Measurements from ENCODE around the gene PIK3C2B. TPM values are rescaled to one million over a fixed set of nuclear protein-coding genes. Genes with fewer than 3 reads are reported as not detected.
"Not testable (repeated sequence)": the region's sequence is repeated elsewhere in the genome, so short reads cannot be mapped to it uniquely, and the experiment has no call there.

PIK3C2B gene
- total and polyA plus RNA-seq, 9 donors: 22.0 to 37.1 (median 31.7) TPM

DNA sequence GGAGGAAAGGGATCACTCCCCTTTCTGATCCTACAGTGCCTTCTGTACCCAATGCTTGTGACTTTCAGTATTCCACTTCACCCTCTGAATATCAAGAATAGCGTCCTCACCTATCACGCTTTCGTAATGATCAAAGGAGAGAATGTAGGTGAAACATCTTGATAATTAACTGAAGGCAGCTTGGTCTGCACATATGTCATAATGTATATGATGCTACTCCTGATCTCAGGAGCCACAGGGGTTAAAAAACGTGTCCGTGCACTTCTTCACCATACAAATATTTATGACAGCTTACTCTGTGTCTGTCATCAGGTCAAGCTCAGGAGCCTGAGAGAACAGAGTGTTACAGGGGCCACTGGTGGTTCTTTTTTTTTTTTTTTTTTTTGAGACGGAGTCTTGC, 1.2 kb upstream of the PIK3C2B start:
- peaks cover 2% of the 10 kb centered on the region for H3K9me3 ChIP-seq (replicated peaks; ENCODE audit: control insufficient read depth, low read depth, low read length)
- H3K27me3 ChIP-seq (ENCODE audit: control insufficient read depth, insufficient read depth, low read length): no peaks in the 10 kb centered on the region
- peaks cover 29% of the 10 kb centered on the region for H3K4me1 ChIP-seq (ENCODE audit: control insufficient read depth, insufficient read depth, low read length)
- no peak overlapping the region for H3K27ac ChIP-seq (ENCODE audit: low read length)
- H3K36me3 ChIP-seq (ENCODE audit: control insufficient read depth, insufficient read depth, low read length): no peaks in the 10 kb centered on the region
- H3K4me3 ChIP-seq (ENCODE audit: low read length): no peak overlapping the region
- no CpG with 5 or more reads among the region's 6 CpGs for WGBS (ENCODE audit: insufficient coverage)
- DNase-seq: no peak

DNA sequence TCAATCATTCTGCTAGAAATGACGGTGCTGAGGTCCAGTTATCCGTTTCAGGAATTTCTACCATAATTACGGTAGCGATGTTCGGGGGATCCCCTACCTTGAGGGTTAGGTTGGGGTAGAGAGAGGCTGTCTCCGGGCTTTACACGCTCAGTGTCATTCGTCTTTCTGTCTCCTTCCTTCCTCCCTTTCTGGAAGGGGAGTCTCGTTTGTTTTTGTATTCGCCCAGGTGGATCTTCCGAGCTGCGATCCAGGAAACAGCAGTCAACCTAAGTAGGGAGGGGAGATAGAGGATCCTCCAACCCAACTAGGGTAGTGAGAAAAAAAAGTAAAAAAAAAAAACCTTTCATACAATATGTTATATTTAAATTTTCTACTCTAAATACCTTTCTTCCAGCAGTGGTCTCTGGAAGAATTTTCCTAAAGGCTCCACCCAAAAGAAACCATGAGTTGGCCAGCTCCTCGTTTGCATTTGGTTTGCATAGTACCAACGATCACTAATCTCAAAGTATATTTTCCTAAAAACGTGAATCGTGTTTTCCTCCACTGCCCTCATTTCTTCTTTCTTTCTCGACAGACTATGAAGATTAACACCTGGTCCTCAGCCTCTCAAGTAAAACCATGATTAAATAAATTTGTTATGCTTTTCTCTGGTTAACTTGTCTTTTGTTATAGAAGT, 611 bp upstream of the PIK3C2B start:
- WGBS (ENCODE audit: insufficient coverage): 0% methylated on average over 2 of the region's 17 CpGs
- peaks cover 2% of the 10 kb centered on the region for H3K36me3 ChIP-seq (ENCODE audit: control insufficient read depth, insufficient read depth, low read length)

DNA sequence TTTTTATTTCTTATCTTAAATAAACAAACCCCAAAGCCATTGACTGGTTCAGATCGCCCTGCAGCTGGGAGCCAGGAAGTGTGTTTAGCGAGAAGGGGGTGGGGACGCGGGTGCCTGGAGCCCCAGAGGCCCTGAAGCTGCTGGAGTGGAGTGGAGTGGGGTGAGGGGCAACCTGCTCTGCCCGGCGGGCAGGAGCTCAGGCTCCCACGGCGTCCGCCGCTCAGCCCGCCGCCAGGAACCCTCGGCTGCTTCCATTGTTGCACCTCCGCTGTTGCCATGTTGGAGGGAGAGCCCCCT, 673 bp downstream of the PIK3C2B start:
- peak; percentile 53 for DNase-seq
- Histone ChIP-seq H3K4me3 (ENCODE audit: low read length) (peak overlapping the region; percentile 82), H3K27ac (ENCODE audit: low read length) (peak overlapping the region; percentile 91), H3K9me3 (replicated peaks; ENCODE audit: control insufficient read depth, low read depth, low read length) (no peaks in the 10 kb centered on the region), H3K36me3 (ENCODE audit: control insufficient read depth, insufficient read depth, low read length) (peaks cover 4% of the 10 kb centered on the region), H3K27me3 (ENCODE audit: control insufficient read depth, insufficient read depth, low read length) (no peaks in the 10 kb centered on the region), H3K4me1 (ENCODE audit: control insufficient read depth, insufficient read depth, low read length) (peaks cover 26% of the 10 kb centered on the region)
- 0% methylated on average over 13 of the region's 14 CpGs for WGBS (ENCODE audit: insufficient coverage)

More for the DNA sequence above, 611 bp upstream of the PIK3C2B start:
- Histone ChIP-seq H3K27ac (ENCODE audit: low read length) (peak overlapping the region; percentile 74), H3K4me1 (ENCODE audit: control insufficient read depth, insufficient read depth, low read length) (peaks cover 29% of the 10 kb centered on the region), H3K4me3 (ENCODE audit: low read length) (peak overlapping the region; percentile 82), H3K27me3 (ENCODE audit: control insufficient read depth, insufficient read depth, low read length) (no peaks in the 10 kb centered on the region), H3K9me3 (replicated peaks; ENCODE audit: control insufficient read depth, low read depth, low read length) (peaks cover 2% of the 10 kb centered on the region)
- DNase-seq: no peak

- WGBS (ENCODE audit: insufficient coverage): 12% methylated on average over 3 of the region's 15 CpGs
- H3K4me1 ChIP-seq (ENCODE audit: control insufficient read depth, insufficient read depth, low read length): peaks cover 26% of the 10 kb centered on the region
- peak overlapping the region; percentile 82 for H3K4me3 ChIP-seq (ENCODE audit: low read length)
- H3K27ac ChIP-seq (ENCODE audit: low read length): peak overlapping the region; percentile 91
- H3K27me3 ChIP-seq (ENCODE audit: control insufficient read depth, insufficient read depth, low read length): no peaks in the 10 kb centered on the region
- peak; percentile 80 for DNase-seq
- peaks cover 4% of the 10 kb centered on the region for H3K36me3 ChIP-seq (ENCODE audit: control insufficient read depth, insufficient read depth, low read length)
- H3K9me3 ChIP-seq (replicated peaks; ENCODE audit: control insufficient read depth, low read depth, low read length): no peaks in the 10 kb centered on the region
These were observed 1.2 kb downstream of the PIK3C2B start for GRCh38 chr1:204493145-204493983.

GRCh38 chr1:204491655-204492054, 3.0 kb downstream of the PIK3C2B start:
- Histone ChIP-seq H3K36me3 (ENCODE audit: control insufficient read depth, insufficient read depth, low read length) (peaks cover 4% of the 10 kb centered on the region), H3K4me3 (ENCODE audit: low read length) (no peak overlapping the region), H3K27me3 (ENCODE audit: control insufficient read depth, insufficient read depth, low read length) (no peaks in the 10 kb centered on the region), H3K27ac (ENCODE audit: low read length) (no peak overlapping the region), H3K4me1 (ENCODE audit: control insufficient read depth, insufficient read depth, low read length) (peaks cover 23% of the 10 kb centered on the region), H3K9me3 (replicated peaks; ENCODE audit: control insufficient read depth, low read depth, low read length) (no peaks in the 10 kb centered on the region)
- DNase-seq: no peak

- Histone ChIP-seq H3K27ac (ENCODE audit: low read length) (no peak overlapping the region), H3K4me1 (ENCODE audit: control insufficient read depth, insufficient read depth, low read length) (peaks cover 11% of the 10 kb centered on the region), H3K4me3 (ENCODE audit: low read length) (no peak overlapping the region), H3K36me3 (ENCODE audit: control insufficient read depth, insufficient read depth, low read length) (peaks cover 4% of the 10 kb centered on the region), H3K9me3 (replicated peaks; ENCODE audit: control insufficient read depth, low read depth, low read length) (no peaks in the 10 kb centered on the region), H3K27me3 (ENCODE audit: control insufficient read depth, insufficient read depth, low read length) (no peaks in the 10 kb centered on the region)
- WGBS (ENCODE audit: insufficient coverage): no CpG with 5 or more reads among the region's 5 CpGs
- no peak for DNase-seq
These were observed 7.4 kb downstream of the PIK3C2B start for GRCh38 chr1:204487256-204487615.

GRCh38 chr1:204486513-204487255, 7.9 kb downstream of the PIK3C2B start:
- not testable (repeated sequence) for H3K27ac ChIP-seq (ENCODE audit: low read length); H3K9me3 ChIP-seq (replicated peaks; ENCODE audit: control insufficient read depth, low read depth, low read length); DNase-seq; H3K4me3 ChIP-seq (ENCODE audit: low read length); H3K27me3 ChIP-seq (ENCODE audit: control insufficient read depth, insufficient read depth, low read length); H3K36me3 ChIP-seq (ENCODE audit: control insufficient read depth, insufficient read depth, low read length)
- H3K4me1 ChIP-seq (ENCODE audit: control insufficient read depth, insufficient read depth, low read length): peaks cover 13% of the 10 kb centered on the region
- no CpG with 5 or more reads among the region's 9 CpGs for WGBS (ENCODE audit: insufficient coverage)

DNA sequence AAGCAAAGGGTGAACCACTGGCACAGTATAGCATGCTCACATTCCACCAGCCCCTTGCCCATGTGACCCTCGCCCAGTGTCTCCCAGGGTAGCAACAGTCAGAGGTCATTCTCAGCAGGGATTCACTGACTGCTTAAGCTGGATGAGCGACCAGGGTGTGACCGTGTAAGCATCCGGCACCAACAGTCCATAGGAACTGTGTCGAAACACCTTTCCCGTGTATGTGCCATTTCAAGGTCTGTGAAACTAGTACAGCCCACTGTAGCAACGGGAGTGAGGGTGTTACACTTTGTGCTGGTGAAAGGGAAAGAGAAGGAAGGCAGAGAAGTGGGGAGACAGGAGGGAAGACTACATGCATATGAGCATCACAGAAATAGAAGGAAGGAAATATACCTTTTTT, 10.8 kb downstream of the PIK3C2B start:
- no peak for DNase-seq
- Histone ChIP-seq H3K27ac (ENCODE audit: low read length) (no peak overlapping the region), H3K4me1 (ENCODE audit: control insufficient read depth, insufficient read depth, low read length) (peaks cover 37% of the 10 kb centered on the region), H3K9me3 (replicated peaks; ENCODE audit: control insufficient read depth, low read depth, low read length) (no peaks in the 10 kb centered on the region), H3K4me3 (ENCODE audit: low read length) (no peak overlapping the region), H3K36me3 (ENCODE audit: control insufficient read depth, insufficient read depth, low read length) (peaks cover 2% of the 10 kb centered on the region), H3K27me3 (ENCODE audit: control insufficient read depth, insufficient read depth, low read length) (no peaks in the 10 kb centered on the region)
- WGBS (ENCODE audit: insufficient coverage): 73% methylated on average over 7 of the region's 7 CpGs

DNA sequence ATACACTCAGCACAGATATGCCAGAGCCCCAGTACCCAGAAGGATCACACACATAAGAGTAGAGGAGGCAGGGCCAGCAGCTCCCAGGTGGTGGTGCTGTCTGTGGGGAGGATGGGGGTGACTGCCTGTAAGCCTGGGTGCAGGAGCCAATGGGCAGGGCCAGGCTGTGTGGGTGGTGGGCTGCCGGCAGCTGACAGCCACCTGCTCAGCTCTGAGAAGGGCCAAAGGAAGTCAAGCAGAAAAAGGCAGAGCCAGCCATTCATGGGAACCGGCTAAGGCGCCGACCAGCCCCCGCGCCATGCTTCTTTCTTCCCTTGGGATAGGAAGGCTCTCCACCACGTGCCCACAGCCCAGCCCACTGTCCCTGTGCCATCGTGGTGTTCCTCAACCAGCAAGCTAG, 14.1 kb downstream of the PIK3C2B start:
- no peaks in the 10 kb centered on the region for H3K27me3 ChIP-seq (ENCODE audit: control insufficient read depth, insufficient read depth, low read length)
- H3K9me3 ChIP-seq (replicated peaks; ENCODE audit: control insufficient read depth, low read depth, low read length): no peaks in the 10 kb centered on the region
- 48% methylated on average over 8 of the region's 8 CpGs for WGBS (ENCODE audit: insufficient coverage)
- H3K27ac ChIP-seq (ENCODE audit: low read length): peak overlapping the region; percentile 35
- peaks cover 70% of the 10 kb centered on the region for H3K4me1 ChIP-seq (ENCODE audit: control insufficient read depth, insufficient read depth, low read length)
- H3K4me3 ChIP-seq (ENCODE audit: low read length): no peak overlapping the region
- no peak for DNase-seq
- H3K36me3 ChIP-seq (ENCODE audit: control insufficient read depth, insufficient read depth, low read length): peaks cover 2% of the 10 kb centered on the region

DNA sequence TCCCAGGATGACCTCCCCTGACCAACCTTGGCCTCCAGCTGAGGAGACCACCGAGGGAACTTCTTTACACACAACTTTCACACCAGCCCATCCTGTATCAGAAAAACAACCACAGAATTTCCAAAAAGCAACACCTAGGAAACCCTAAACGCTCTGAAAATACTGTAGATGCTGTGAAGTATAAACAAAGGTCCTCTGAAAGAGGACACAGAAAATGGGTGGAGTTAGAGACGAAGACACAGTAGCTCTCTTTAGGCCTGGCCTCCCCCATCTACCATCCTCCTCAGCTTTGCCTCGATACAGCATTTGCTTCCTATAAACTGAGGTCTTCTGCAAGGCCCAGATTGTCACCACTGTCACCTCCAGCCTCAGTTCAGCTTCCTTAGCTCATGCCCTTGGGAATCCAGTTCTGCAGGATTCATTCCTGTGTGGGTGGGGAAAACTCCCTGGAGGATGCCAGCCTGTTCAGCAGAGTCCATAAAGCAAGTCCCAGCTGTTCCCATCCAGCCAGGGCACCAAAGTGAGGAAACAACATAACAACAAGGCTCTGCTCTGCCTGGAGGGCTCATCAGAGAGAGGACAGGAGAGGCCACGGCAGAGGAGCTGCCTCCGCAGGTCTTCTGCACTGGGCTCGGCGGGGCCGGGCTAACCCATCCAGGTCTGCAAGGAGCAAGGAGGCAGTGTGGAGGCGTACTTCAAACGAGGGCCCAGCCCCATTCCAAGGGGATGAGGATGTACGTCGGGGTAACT, 15.0 kb downstream of the PIK3C2B start:
- DNase-seq: no peak
- Histone ChIP-seq H3K27me3 (ENCODE audit: control insufficient read depth, insufficient read depth, low read length) (no peaks in the 10 kb centered on the region), H3K36me3 (ENCODE audit: control insufficient read depth, insufficient read depth, low read length) (peaks cover 2% of the 10 kb centered on the region), H3K9me3 (replicated peaks; ENCODE audit: control insufficient read depth, low read depth, low read length) (no peaks in the 10 kb centered on the region), H3K4me3 (ENCODE audit: low read length) (no peak overlapping the region), H3K4me1 (ENCODE audit: control insufficient read depth, insufficient read depth, low read length) (peaks cover 73% of the 10 kb centered on the region), H3K27ac (ENCODE audit: low read length) (no peak overlapping the region)
- WGBS (ENCODE audit: insufficient coverage): 80% methylated on average over 9 of the region's 13 CpGs
